Activated CD8-positive, alpha-beta T cell treated with anti-CD3 and anti-CD28 coated beads for 36 hours (primary cell): ENCODE results near the gene CNOT10. TPM values are rescaled to one million over a fixed set of nuclear protein-coding genes. Genes with fewer than 3 reads are reported as not detected.
A peak's percentile ranks its signal among the peaks of the same experiment; 100 is the strongest.
"Not testable (repeated sequence)": the region's sequence is repeated elsewhere in the genome, so short reads cannot be mapped to it uniquely, and the experiment has no call there.

Source experiments
- ATAC-seq: fragments of 200-7000 bp; cut with Tn5 transposase; one replicate; pipeline ENCODE4 v1.10.0; 2021; ENCODE audit warnings: mild to moderate bottlenecking, moderate library complexity
- CTCF ChIA-PET: fragments of 350-600 bp; sonication (Branson Sonifier 250); formaldehyde crosslinking; loops from one replicate; lab custom pipeline; 2021; ENCODE audit warnings: antibody characterized with exemption; lab: Charles Lee
- POLR2A ChIA-PET: fragments of 350-600 bp; sonication (Branson Sonifier 250); formaldehyde crosslinking; loops from one replicate; lab custom pipeline; 2021; ENCODE audit warnings: antibody characterized with exemption; lab: Charles Lee
- DNase-seq: peaks from one replicate; pipeline ENCODE4 v3.0.0-alpha.2; 2020
- H3K27ac Mint-ChIP-seq: one replicate; pipeline ENCODE4 v1.8.0; 2021; ENCODE audit warnings: mild to moderate bottlenecking, mixed read lengths
- H3K27me3 Mint-ChIP-seq: one replicate; pipeline ENCODE4 v1.8.0; 2021; ENCODE audit warnings: mixed read lengths
- H3K36me3 Mint-ChIP-seq: one replicate; pipeline ENCODE4 v1.8.0; 2021; ENCODE audit warnings: low read depth, mixed read lengths
- H3K4me1 Mint-ChIP-seq: one replicate; pipeline ENCODE4 v1.8.0; 2021; ENCODE audit warnings: low read depth, mixed read lengths
- H3K4me3 Mint-ChIP-seq: one replicate; pipeline ENCODE4 v1.8.0; 2021; ENCODE audit warnings: mild to moderate bottlenecking, moderate library complexity, mixed read lengths
- H3K9me3 Mint-ChIP-seq: one replicate; pipeline ENCODE4 v1.8.0; 2021; ENCODE audit warnings: mixed read lengths
- intact Hi-C: fragments of 100-400 bp; cut with micrococcal nuclease; formaldehyde crosslinking; loops from one replicate; pipeline ENCODE4 v1.10.0; 2022
- total RNA-seq, 2 experiments: library from RNA; stranded (reverse); gene quantifications; one replicate each; pipeline ENCODE4 v1.2.3, GENCODE V29; 2021
- TF ChIP-seq, protein P1 (sequence below): fragments of 200-600 bp; IDR thresholded peaks from one replicate; pipeline ENCODE4 v1.8.0; 2022; ENCODE audit warnings: antibody characterized with exemption, mild to moderate bottlenecking

Gene CNOT10
- total RNA-seq, 2 experiments from 2014 or later, result 58.5 to 61.0 TPM

GRCh38 chr3:32719931-32720330 is 34.9 kb downstream of the CNOT10 start:
- Mint-ChIP-seq H3K4me1 (no peaks in the 10 kb centered on the region), H3K36me3 (peaks cover 22% of the 10 kb centered on the region), H3K4me3 (no peak overlapping the region), H3K27me3 (no peaks in the 10 kb centered on the region), H3K9me3 (no peaks in the 10 kb centered on the region), H3K27ac (no peak overlapping the region)
- POLR2A ChIA-PET, result no interaction called here
- intact Hi-C loops, result no loop called here
- CTCF ChIA-PET, result no interaction called here
- TF ChIP-seq, protein P1, sequence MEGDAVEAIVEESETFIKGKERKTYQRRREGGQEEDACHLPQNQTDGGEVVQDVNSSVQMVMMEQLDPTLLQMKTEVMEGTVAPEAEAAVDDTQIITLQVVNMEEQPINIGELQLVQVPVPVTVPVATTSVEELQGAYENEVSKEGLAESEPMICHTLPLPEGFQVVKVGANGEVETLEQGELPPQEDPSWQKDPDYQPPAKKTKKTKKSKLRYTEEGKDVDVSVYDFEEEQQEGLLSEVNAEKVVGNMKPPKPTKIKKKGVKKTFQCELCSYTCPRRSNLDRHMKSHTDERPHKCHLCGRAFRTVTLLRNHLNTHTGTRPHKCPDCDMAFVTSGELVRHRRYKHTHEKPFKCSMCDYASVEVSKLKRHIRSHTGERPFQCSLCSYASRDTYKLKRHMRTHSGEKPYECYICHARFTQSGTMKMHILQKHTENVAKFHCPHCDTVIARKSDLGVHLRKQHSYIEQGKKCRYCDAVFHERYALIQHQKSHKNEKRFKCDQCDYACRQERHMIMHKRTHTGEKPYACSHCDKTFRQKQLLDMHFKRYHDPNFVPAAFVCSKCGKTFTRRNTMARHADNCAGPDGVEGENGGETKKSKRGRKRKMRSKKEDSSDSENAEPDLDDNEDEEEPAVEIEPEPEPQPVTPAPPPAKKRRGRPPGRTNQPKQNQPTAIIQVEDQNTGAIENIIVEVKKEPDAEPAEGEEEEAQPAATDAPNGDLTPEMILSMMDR, result no peak
- ATAC-seq (no peak), DNase-seq (no peak)

DNA sequence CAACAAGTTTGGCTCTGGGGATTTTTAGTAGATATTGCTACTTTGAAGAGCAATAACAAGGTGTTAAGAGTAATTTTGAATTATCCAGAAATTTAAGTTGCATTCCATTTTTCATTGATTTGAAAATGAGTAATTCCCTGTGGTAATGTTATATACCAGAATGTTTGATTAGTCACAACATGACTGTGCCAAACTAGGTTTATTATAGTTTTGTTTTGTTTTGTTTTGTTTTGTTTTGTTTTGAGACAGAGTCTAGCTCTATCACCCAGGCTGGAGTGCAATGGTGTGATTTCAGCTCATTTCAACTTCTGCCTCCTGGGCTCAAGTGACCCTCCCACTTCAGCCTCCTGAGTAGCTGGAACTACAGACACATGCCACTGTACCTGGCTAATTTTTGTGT is 40.7 kb downstream of the CNOT10 start:
- no peak overlapping the region for H3K27ac Mint-ChIP-seq
- no peaks in the 10 kb centered on the region for H3K4me1 Mint-ChIP-seq
- POLR2A ChIA-PET, result no interaction called here
- intact Hi-C loops, result no loop called here
- H3K9me3 Mint-ChIP-seq, result no peaks in the 10 kb centered on the region
- peaks cover 30% of the 10 kb centered on the region for H3K36me3 Mint-ChIP-seq
- ATAC-seq (no peak), DNase-seq (no peak)
- no peaks in the 10 kb centered on the region for H3K27me3 Mint-ChIP-seq
- H3K4me3 Mint-ChIP-seq, result no peak overlapping the region
- CTCF ChIA-PET, result no interaction called here
- TF ChIP-seq, protein P1, result no peak

DNA sequence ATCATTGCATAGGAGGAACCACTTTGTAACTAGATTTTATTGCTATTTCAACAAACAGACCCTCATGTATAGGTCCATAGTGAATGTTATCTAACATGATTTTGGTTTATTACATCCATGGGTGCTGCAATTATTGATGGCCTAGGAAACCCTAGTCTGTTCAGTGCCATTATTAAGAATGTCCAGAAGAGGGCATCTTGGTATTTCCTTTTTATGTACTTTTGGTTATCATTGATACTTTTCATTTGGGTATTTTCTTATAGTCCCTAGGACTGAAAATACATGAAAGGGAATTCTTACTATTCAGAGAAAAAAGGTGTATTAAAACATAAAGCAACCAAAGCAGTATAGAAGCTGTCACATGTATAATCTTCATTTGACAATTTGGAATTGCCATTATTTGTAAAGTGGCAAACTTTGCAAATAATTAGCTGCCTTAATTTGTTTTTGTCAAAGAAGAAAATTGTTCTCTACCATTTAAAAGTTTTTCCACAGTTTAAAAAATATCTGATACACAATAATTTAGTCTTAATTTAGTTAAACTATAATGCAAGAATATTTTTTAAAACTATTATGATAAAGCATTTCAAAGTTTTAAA is 48.7 kb downstream of the CNOT10 start:
- TF ChIP-seq, protein P1, result peak; percentile 56
- intact Hi-C loops, result loop anchor here (2.0 kb wide), 1 partner anchor 199 kb away; no protein-coding TSS in a partner anchor
- Mint-ChIP-seq H3K36me3 (peaks cover 27% of the 10 kb centered on the region), H3K4me1 (no peaks in the 10 kb centered on the region), H3K27ac (no peak overlapping the region), H3K4me3 (no peak overlapping the region), H3K27me3 (no peaks in the 10 kb centered on the region), H3K9me3 (no peaks in the 10 kb centered on the region)
- peak; percentile 55 for ATAC-seq
- CTCF ChIA-PET, result interaction anchor here (0.7 to 1.1 kb wide), 4 partner anchors 48 to 202 kb away, joined by 3 to 4 read pairs (median 4); no protein-coding TSS in a partner anchor
- POLR2A ChIA-PET, result no interaction called here
- no peak for DNase-seq

DNA sequence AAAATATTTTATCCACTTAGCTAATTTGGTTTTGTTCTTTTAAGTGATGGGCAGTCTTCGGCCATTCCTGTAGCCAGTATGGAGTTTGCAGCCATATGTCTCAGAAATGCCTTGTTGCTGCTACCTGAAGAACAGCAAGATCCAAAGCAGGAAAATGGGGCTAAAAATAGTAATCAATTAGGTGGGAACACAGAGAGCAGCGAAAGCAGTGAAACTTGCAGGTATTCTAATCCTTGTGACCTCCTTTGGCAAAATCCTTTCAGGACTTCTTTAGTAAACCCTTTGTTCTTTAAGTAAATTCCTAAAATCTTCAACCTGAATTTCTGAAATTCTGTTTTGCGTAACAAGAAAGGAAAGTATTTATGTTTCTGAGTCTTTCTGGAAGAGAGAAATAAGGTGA is 49.8 kb downstream of the CNOT10 start:
- ChIA-PET POLR2A (no interaction called here), CTCF (interaction anchor here (0.9 to 1.1 kb wide), 4 partner anchors 102 to 201 kb away, joined by 3 to 4 read pairs (median 4); no protein-coding TSS in a partner anchor)
- H3K27me3 Mint-ChIP-seq, result no peaks in the 10 kb centered on the region
- TF ChIP-seq, protein P1, result no peak
- no peak overlapping the region for H3K27ac Mint-ChIP-seq
- H3K4me1 Mint-ChIP-seq, result no peaks in the 10 kb centered on the region
- intact Hi-C loops, result no loop called here
- no peak for DNase-seq
- H3K9me3 Mint-ChIP-seq, result no peaks in the 10 kb centered on the region
- H3K4me3 Mint-ChIP-seq, result no peak overlapping the region
- peaks cover 28% of the 10 kb centered on the region for H3K36me3 Mint-ChIP-seq
- ATAC-seq, result no peak

GRCh38 chr3:32743470-32743869 is 58.5 kb downstream of the CNOT10 start:
- POLR2A ChIA-PET, H3K27me3 Mint-ChIP-seq, intact Hi-C loops, DNase-seq, H3K4me1 Mint-ChIP-seq, CTCF ChIA-PET, ATAC-seq, H3K4me3 Mint-ChIP-seq, H3K27ac Mint-ChIP-seq, H3K9me3 Mint-ChIP-seq: not testable (repeated sequence)
- H3K36me3 Mint-ChIP-seq, result peaks cover 26% of the 10 kb centered on the region
